SK-N-MC (cell line): Measurements from ENCODE around the gene PIK3CB.

Source experiments
- EZH2 ChIP-seq: fragments of 200-600 bp; sonication (generic); IDR thresholded peaks from one replicate; pipeline ENCODE4 v1.6.1; 2017; ENCODE audit warnings: antibody characterized with exemption
- POLR2AphosphoS5 ChIP-seq: IDR thresholded peaks from 2 replicates; pipeline ENCODE4 v1.6.1; 2012; ENCODE audit warnings: mild to moderate bottlenecking, low read depth, low read length, borderline replicate concordance

GRCh38 chr3:138717348-138717747 is 117.4 kb downstream of the PIK3CB start:
- TF ChIP-seq POLR2AphosphoS5 = no peak
- TF ChIP-seq EZH2 = no peak
